Activated effector memory CD4-positive, alpha-beta T cell treated with anti-CD3 and anti-CD28 coated beads, Interleukin-2, amount 50 U/mL, for 16 hours (primary cell): ENCODE measurements around the gene PPM1M.

Source experiments
- DNase-seq: peaks from one replicate; pipeline ENCODE4 v3.0.0-alpha.2; 2020

PPM1M gene

DNA sequence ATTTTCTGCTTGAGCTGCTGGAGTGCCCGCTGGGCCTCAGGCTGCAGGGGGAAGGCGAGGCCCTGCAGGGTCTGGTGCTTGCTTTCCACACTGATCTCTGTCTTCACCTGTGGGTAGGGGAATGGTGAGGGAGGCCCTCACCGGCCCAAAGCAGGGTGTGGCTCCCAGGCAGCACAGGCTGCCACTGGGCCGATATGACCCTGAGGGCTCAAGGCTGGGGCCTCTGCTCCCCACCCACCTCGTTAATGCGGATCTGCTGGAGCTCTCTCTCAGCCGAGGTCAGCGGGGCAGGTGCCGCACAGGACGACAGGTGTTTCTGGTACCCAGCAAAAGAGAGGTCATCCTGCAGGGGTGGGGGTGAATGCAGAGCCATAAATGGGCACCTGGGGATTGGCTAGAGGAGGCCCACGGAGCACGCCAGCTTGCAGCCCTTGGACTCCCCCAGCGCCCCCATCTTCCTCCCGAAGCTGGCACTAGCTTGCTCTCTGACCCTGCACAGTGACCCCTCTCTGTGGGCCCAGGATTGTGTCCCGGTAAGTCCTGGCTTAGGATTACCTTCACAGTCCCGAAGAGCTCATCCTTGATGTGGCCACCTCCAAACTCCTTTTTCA, 14.6 kb upstream of the PPM1M start:
- peak; percentile 61 for DNase-seq

DNA sequence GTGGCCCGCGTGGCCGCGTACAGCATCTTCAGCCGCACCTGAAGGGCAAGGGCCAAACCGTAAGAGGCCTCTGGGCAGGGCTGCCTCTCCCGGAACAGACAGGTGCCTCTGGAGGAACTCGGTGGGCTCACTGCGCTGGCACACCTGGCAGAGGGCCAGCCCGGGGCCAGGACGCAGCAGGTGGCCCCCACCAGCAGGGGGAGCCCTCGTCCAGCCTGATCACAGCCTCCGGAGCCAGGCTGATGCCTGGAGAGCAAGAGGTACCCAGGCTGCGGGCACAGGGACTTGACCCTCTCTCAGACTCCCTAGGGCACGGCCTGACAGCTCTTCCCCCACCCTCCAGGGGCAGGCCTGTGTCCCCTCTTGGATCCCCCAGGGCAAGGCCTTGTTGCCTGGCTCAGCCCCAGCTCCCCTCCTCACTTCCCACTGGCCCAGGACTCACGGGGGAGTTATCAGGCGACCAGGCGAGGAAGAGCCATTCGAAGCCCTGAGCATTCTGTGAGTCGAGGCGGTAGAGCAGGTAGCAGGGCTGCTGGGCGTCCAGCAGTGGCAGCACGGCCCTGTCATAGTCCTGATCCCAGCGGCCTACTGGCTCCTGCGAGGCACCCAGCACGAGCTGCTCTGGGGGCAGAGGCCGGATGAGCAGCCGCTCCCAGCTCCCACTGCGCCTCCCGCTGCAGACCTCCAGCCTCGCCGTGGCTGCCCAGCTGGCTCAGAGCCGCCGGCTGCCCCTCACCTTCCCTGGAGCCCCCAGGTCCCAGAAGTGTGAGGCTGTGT, 13.9 kb upstream of the PPM1M start:
- DNase-seq = peak; percentile 96

DNA sequence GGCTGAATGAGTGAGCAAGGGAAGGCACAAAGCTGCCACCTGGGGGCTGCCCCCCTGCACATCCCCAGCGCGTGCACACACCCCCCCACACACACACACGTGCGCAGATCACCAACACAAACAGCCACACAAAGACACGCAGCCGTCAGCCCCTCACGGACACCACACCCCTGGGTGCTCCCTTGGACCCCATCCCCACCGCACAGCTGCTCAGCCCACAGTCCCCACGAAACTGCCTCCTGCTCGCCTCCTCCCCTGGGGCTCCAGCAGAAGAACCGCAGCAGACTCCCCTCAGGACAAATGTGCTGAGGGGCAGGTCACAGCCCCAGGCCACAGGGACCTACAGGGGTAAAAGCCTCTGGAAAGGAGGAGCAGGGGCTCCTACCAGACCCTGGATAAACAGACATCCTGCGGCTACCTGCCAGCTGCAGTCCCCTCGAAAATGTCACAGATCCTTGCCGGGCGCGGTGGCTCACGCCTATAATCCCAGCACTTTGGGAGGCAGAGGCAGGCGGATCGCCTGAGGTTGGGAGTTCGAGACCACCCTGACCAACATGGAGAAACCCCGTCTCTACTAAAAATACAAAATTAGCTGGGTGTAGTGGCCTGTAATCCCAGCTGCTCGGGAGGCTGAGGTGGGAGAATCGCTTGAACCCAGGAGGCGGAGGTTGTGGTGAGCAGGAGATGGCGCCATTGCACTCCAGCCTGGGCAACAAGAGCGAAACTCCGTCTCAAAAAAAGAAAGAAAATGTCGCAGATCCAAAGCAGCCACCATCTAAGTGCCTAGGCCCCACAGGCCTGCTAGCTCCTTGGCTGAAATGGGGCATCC, 13.1 kb upstream of the PPM1M start:
- DNase-seq = peak; percentile 69

DNA sequence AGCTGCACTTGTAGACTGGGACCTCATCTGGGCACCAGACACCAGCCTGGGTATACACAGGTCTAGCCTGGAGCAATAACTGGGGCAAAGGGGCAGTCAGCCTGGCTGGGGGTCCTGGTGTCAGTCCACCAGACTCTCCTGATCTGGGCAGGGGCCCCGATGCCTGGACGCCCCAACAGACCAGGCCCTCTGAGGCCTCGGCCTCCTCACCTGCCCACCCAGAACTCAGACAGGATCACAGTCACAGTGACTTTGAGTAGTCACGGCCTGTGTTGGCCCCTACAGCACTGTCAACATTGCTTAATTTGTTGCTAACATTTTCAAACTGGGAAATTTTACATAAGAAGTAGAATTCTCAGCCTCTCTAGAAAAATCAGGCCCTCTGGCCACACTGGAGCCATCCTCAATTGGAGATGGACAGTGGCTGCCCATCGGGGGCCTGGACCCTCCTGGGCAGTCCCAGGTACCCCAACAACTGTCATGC, 12.4 kb upstream of the PPM1M start:
- DNase-seq = no peak

DNA sequence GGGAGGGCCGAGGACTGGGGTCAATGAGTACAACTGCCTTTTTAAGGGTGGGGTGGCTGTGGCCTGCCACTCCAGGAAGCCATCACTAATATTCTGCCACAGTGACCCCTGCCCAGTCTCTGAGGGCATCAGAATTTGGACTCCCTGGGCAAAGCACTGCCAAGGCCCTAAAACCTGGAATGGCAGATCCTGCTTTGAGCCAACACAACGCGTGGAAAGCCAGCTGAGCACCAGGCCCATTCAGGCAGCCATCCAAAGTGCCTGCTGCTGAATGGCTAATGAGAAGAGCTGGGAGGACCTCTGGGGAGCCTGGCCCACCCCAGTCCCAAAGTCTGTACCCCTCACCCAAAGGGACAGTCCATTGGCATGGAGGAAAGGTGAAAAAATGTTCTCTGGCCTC, 11.6 kb upstream of the PPM1M start:
- DNase-seq = no peak

DNA sequence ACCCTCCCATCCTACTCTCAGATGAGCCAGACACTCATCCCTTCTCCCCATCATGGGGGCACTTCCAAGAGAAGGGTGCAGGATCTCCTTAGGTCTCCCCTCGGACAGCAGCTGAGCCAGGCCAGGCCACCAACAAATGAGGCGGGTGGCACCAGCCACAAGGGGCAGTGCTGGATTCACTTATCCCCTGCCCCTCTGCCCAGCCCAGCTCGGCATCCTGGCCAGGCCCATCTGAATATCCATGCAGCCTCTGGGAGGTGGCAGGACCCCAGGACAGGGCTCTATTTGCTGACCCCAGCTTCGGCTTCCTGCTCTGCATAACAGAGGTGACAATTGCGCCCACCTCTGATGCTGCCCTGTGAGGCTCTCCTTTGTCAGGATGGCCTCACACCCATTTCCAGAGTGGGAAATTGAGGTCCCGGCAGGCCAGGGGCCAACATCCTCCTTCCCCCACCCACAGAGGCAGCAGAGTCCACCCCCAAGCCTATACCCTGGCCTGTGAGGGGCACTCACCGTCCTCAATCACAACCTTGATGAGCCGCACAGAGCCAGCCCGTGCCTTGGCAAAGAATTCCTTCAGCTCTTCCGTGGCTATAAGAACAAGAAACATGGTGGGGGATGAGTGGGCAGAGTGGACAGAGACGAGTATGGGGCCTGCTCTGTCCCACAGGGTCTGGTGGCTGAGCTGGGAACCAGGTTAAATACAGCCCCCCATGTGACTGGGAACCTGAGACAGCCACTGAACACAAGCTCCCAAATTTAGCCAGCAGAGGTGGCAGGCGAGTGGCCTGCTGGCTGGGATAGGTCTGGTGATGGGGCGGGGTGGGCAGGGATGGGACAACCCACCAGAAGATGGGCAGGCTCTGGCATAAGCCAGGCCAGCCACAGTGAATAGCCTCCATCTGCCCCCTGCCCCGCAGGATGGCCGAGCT, 10.8 kb upstream of the PPM1M start:
- no peak for DNase-seq

- DNase-seq = no peak
Observed at GRCh38 chr3:52236424-52236886, 9.1 kb upstream of the PPM1M start.

DNA sequence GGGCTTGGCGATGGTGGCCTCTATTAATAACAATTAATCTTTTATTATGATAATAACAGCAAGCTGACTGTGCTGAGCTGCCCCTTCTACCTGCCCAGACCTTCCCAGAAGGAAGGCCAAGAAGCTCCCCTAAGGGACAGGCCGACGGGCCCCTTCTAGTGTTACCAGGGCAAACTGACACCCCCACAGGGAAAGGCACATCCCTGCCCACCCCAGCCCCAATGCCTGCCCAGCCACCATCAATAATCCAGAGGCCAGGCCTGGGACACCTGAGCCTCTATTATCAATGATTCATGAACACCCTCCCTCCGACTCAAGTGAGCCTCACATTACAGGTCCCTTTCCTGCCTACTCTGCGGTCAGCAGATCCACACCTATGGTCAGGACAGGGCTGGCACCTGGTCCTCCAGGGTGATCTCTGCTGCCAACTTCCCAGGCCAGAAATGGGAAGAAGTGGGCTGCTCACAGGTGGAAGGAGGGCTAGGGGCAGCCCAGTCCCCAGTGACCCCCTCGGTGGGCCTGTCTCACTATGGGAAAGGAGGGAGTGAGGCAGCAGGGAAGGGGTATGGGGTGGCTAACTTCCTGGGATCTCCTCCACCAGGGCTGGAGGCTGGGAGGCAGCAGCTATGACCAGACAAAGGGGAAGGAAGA, 8.4 kb upstream of the PPM1M start:
- no peak for DNase-seq

DNA sequence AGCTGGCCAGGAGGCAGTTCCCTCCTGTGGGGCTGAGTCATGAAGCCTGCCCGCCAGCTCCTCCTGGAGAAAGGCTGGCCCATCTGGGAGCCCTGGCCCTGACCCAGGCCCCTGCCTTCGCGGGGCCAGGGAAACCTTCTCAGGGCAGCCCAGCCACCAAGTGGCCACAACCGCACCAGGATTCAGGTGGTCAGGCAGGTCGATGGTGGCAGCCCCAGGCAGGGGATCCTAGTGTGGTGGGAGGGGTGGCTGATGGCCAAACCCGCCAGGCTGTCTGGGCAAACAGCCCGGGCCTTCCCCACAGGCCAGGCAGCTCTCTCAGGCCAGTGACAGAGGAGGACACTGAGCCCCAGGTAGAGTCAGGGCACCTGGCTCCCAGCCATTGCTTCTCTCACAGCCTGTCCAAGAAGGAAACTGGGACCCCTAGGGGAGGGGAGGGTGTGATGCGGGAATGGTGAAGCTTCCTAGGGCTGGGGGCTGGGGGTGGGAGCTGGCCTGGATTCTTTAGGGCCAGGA, 7.8 kb upstream of the PPM1M start:
- DNase-seq = peak; percentile 63

- no peak for DNase-seq
Observed at GRCh38 chr3:52238193-52238760, 7.3 kb upstream of the PPM1M start.

DNA sequence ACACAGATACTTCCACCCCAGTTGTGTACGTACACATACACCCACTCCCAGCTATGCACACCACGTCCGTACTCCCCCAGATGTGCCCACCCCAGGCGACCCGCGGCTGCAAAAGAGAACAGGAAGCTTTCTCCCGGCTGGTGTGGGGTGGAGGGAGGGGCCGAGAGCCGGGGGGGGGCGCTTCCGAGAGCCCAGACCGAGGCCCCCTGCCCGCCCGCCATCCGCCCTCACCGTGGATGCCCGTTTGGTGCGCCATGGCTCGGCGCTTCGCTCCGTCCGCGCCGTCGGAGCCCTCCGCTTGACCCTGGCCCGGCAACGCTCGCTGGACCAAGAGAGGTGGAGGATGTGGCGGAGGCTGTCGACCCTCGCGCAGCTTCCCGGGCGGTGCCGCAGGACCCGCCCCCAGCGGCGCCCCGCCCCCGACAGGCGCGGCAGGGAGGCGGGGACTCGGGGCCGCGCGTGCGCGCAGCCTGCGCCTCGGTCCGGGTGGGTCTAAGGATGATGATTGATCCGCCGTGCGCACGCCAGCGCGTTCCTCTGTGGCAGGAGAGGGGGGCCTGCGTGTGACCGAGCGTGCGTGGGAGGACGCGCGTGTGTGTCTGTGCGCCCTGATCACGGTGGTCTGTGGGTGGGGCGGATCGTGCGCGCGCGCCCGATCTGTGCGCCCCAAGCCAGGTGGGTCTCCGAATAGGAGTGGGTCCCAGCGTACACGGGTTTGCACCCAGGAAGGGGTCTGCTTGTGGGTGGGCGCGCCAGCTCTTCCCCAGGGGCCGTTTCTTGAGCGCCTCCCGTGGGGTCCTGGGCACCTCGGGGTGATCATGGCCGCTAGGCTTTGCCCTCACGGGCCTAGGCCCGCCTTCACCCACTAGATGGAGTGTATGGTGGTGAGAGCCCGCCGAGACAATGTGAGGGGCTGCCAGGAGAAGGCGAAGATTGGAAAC, 6.5 kb upstream of the PPM1M start, which contains the start of gene TWF2:
Gene TWF2, minus strand, starts transcription at position 398 of the 941 bp plus-strand sequence. Its CDS starts 142 bp downstream, at position 256.
- peak; percentile 95 for DNase-seq

- DNase-seq = peak; percentile 84
Observed at GRCh38 chr3:52240059-52240885, 5.3 kb upstream of the PPM1M start.

DNA sequence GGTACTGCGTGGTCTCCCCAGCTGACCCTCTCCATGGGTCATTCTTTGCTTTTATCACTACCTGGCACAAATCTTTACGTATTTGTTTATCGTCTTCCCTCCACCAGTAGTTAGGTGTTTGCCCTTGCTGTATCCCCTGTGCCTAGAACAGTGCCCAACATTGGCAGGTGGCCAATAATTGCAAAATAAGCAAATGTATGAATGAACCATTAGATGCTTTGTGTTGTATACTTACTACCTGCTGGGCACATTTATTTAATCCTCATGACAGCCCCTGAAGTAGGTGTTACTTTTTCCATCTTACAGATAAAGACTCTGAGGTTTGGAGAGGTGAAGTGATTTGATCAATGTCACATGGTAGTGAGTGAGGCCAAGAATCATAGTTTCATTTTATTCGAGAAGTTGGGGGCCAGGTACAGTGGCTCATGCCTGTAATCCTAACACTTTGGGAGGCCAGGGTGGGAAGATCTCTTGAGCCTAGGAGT, 4.6 kb upstream of the PPM1M start:
- peak; percentile 58 for DNase-seq

DNA sequence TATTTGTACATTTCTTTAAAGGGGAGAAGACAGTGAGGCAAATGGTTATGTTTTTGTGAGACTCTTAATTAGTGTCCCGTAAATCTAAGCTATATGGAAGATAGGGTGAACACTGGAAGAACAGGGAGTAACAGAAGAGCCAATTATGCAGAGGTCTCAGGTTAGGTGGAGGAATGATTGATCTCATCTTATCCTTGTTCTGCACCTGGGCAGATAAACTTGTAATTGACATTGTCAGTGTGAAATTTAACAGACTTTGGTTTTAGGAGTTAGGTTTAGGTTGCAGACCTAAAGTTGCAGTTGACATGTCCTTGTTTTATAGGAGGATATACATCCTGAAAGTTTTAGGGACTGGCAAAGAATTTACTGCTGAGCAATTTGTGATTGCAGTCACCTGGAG, 3.5 kb upstream of the PPM1M start:
- no peak for DNase-seq

GRCh38 chr3:52243791-52244628, 1.5 kb upstream of the PPM1M start:
- DNase-seq = peak; percentile 83

GRCh38 chr3:52246264-52246620, 683 bp downstream of the PPM1M start:
- DNase-seq = no peak

DNA sequence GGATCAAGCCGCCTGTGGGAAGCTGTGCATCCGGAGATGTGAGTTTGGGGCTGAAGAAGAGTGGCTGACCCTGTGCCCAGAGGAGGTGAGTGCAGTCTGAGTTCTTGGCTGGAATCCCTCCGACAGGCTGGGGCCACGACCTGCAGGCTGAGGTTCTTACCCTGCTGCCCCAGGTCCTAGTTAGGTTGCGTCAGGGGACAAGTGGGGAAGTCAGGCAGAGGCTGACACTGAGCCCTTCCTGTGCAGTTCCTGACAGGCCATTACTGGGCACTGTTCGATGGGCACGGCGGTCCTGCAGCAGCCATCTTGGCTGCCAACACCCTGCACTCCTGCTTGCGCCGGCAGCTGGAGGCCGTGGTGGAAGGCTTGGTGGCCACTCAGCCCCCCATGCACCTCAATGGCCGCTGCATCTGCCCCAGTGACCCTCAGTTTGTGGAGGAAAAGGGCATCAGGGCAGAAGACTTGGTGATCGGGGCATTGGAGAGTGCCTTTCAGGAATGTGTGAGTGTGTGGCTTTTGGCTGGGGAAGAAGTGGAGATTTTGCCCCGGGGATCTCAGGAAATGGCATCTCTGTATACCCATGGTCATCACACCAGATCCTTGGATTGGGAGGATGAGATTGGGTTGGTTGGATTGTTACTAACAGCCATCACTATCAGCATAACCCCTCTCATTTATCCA, 1.3 kb downstream of the PPM1M start:
- DNase-seq = peak; percentile 73
